ENCODE measurements around the gene LRP2BP.
"Not testable (repeated sequence)": the region's sequence is repeated elsewhere in the genome, so short reads cannot be mapped to it uniquely, and the experiment has no call there.

Gene LRP2BP

GRCh38 chr4:185361872-185362271 is 33.9 kb downstream of the LRP2BP start:
- DNase-seq (ENCODE audit: low read depth in 2 of 2) = no peak

GRCh38 chr4:185359767-185360446 is 35.8 kb downstream of the LRP2BP start:
- DNase-seq (ENCODE audit: low read depth in 2 of 2) = no peak

GRCh38 chr4:185358959-185359358 is 36.8 kb downstream of the LRP2BP start:
- DNase-seq (ENCODE audit: low read depth in 2 of 2) = no peak

DNA sequence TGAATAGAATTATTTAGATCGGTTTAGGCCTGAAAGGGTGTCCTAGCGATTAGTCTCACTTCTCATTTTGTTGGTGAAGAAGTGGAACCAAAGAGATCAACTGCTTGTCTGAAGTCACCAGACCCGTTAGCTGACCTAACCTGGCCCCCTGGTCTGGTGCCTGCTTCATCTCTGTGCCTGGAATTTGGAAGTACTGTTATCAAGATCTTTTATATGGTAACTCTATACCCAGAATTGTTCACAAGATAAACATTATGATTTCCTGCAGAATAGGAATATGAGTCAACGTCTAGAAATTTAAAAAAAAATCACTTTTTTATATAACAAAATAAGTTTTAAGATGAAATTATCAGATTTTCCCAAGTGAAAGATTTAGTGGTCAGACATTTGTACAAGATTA is 37.2 kb downstream of the LRP2BP start:
- no peak for DNase-seq (ENCODE audit: low read depth in 2 of 2)

DNA sequence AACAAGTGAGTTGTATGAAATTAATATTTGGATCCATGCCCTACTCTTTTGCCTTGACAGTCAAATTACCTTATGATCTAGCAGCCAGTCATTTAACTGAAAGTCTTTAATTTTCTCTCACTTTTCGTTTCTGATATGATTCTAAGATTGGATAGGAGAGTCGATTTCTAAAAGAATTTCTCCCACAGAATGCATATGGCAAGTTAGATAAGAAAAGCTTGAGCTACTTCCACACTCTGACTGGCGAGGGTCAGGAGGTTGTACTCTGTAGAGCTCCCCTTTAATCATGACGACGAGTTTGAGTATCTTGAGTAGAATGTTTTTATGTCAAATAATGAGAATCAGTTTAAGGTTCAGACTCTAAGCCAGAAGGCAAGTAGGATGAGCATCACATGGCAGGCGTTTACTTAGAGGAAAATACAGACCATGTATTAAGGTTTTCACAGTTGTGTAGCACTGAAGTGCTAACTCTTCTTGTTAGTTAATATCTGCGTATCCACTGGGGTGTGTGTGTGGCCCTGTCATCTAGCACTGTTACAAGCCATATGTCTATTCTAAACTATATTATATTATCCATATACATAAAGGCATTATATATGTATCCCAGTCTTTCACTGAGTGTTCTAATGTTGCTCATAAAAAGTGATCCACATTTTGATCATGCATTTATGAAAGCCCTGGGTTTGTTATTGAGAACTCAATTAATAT is 37.8 kb downstream of the LRP2BP start:
- DNase-seq (ENCODE audit: low read depth in 2 of 2) = no peak

DNA sequence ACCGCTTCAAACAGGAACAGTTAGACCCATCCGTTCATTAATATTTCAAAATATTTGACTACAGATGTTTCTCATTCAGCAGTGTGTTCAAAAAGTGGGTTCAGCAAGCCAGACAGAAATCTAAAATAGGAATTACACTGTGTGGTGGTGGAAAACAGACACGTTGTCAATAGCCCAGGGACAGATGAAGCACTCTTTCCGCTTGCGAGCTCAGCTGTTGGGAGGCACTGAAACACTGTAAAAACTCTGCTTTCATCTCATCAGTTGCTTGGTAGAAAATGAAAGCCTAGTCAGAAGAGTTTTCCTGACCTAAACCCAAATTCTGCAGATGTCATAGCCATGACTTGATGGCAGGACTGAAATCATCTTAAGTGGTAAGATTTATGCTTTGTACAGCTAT is 38.5 kb downstream of the LRP2BP start:
- no peak for DNase-seq (ENCODE audit: low read depth in 2 of 2)

- no peak for DNase-seq (ENCODE audit: low read depth in 2 of 2)
Measured at GRCh38 chr4:185352741-185353140, 43.0 kb downstream of the LRP2BP start.

GRCh38 chr4:185352202-185352601 is 43.5 kb downstream of the LRP2BP start:
- DNase-seq (ENCODE audit: low read depth in 2 of 2) = no peak

DNA sequence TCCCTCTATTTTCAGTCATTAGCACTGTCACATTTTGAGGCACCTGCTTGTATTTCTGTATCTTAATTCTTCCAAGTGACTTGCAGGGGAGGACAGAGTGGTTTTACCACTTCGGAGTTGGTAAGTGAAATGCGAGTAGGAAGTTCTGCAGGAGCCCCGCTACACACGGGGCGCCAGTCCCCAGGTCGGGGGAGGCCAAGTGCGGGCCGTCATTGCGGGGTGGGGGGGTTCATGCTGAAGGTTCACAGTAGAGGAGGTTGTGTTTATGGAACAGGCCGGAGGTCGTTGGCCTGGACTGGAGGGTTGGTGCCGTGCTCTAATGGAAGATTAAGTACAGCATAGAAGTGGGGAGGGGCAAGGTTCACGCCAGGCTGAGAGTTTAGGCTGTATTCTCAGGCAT is 44.0 kb downstream of the LRP2BP start:
- no peak for DNase-seq (ENCODE audit: low read depth in 2 of 2)

DNA sequence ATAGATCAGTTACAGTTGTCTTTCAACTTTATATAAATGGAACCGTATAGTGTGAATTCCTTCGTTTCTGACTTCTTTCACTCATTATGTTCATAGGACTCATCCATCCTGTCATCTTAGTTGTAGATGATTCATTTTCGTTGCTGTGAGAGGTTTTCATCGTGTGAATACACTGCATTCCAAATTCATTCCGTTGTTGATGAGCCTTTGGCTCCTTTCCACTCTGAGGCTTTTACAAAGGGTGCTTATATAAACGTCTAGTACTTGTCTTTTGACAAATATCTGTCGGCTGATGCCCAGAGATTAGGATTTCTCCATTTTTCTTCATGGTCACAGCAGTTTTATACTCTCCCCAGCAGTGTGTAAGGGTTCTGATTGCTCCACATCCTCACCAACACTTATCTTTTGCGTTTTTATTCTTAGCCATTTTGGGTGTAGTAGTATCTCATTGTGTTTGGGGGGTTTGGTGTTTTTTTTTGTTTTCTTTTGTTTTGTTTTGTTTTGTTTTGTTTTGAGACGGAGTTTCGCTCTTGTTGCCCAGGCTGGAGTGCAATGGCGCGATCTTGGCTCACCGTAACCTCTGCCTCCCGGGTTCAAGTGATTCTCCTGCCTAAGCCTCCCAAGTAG is 48.6 kb downstream of the LRP2BP start:
- no peak for DNase-seq (ENCODE audit: low read depth in 2 of 2)

GRCh38 chr4:185344743-185345538 is 50.8 kb downstream of the LRP2BP start:
- no peak for DNase-seq (ENCODE audit: low read depth in 2 of 2)

DNA sequence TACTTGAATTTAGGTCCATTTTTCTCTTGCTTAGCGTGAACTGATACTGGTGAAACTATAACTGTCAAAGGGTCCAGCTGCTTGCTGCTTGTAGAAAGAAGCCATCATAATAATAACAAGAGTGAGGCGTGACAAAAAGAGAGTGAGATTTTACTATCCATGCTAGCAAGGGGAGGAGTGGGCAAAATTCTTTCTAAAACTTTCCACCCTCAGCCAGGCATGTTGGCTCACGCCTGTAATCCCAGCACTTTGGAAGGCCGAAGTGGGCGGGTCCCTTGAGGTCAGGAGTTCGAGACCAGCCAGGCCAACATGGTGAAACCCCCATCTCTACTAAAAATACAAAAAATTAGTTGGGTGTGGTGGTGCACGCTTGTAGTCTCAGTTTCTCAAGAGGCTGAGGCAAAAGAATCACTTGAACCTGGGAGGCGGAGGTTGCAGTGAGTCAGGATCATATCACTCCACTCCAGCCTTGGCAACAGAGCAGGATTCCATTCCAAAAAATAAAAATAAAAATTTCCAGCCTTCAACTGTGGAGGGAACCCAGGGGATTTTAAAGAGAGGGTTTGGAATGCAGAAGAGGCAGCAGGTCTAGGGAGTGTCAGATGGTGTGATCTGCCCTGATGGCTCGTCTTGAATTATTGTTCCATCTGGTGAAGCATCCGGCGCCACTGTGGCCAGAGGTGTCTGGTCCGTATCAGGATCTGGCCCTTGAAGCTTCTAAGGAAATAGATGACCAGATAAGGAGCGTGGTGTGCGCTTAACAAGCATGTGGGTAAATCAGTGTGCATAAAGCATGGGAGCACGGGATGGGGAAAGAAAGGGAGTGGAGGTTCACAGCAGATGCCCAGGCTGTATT is 51.8 kb downstream of the LRP2BP start:
- no peak for DNase-seq (ENCODE audit: low read depth in 2 of 2)

DNA sequence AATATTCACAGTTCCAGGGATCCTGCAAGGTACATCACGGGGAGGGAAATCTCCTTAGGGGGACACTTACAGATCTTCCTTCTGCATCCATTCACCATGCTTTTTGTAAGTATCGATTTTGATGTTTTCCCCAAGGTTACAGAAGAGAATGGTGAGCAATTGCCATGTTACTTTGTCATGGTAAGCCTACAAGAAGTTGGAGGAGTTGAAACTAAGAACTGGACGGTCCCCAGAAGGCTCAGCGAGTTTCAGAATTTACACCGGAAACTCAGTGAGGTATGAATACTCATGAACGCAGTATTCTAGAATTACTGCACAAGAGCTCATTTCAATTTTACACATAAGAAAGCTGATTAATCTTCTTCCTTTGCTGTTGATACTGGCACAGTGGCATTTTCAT is 53.9 kb downstream of the LRP2BP start:
- DNase-seq (ENCODE audit: low read depth in 2 of 2) = no peak

- no peak for DNase-seq (ENCODE audit: low read depth in 2 of 2)
Measured at GRCh38 chr4:185341377-185341776, 54.3 kb downstream of the LRP2BP start.

DNA sequence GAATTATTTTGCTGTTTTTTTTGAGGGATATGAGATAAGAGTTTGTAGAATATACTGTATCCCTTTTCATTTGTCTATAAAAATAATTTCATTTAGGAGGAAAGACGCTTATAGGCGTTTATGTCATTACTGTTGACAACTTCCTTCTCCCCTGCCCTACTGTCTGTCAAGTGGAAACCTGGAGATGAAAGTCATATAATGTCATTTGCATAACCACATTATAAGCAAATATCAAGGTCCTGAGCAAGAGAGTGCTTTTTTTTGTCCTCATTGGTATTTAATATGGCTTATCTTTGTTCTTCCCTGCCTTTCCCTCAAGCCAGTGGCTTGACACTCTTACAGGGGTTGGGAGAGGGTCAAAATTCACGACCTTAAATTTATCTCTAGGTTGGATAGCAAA is 55.8 kb downstream of the LRP2BP start:
- DNase-seq (ENCODE audit: low read depth in 2 of 2) = no peak

DNA sequence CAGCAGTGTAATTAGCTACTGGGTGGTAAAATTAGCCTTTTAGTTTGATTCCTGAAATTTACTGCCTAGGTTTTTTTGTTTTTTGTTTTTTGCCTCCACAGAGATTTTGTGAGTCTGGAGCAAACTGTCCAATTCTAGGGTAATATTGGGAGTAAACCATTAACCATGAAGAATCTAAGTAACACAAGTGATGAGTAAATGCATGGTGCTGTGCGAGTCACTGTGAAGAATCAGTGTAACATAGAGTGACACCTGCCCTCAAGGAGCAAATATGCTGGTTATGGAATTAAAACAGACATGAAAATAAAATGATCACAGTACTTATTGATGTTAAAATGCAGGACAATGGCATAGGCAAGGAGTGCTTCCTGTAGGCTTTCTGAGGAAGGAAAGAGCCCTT is 60.1 kb downstream of the LRP2BP start:
- no peak for DNase-seq (ENCODE audit: low read depth in 2 of 2)

- no peak for DNase-seq (ENCODE audit: low read depth in 2 of 2)
Measured at GRCh38 chr4:185334326-185334725, 61.4 kb downstream of the LRP2BP start.

DNA sequence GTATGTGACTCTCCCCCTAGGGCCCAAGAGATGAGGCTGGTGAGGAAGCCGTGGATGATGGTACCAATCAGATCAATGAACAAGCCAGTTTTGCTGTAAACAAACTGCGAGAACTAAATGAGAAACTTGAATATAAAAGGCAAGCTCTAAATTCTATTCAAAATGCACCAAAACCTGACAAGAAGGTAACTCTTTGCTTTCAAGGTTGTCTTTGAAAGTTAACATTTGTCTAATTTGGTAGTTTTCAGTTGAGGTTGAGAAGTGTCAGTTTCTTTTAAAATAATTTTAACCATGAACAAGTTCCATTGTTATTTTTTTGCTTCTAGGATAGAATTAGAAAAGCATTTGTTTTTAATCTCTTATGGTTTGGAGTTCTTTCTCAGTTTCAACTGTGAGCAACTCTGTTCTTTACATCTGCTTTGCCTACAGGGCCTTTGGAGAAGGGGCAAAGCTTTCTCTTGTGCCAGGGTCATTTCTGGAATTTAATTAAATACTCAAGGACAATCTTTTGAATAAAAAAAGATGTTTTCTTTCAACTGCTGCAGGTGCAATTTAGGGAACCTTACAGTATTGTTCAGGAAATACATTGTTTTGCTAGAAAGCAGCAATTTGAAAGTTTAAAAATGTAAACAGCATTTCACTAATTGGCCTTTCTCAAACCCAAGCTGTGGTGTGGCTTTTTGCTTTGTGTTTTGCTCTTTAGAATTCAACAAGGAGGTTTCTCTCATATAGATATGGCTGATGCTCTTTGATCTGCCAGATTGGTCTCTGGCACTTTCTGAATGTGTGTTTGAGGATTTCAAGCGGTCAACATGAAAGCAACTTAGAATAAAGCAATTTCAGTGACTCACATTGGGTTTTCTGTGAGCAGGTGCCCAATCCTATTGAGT is 62.9 kb downstream of the LRP2BP start:
- no peak for DNase-seq (ENCODE audit: low read depth in 2 of 2)

DNA sequence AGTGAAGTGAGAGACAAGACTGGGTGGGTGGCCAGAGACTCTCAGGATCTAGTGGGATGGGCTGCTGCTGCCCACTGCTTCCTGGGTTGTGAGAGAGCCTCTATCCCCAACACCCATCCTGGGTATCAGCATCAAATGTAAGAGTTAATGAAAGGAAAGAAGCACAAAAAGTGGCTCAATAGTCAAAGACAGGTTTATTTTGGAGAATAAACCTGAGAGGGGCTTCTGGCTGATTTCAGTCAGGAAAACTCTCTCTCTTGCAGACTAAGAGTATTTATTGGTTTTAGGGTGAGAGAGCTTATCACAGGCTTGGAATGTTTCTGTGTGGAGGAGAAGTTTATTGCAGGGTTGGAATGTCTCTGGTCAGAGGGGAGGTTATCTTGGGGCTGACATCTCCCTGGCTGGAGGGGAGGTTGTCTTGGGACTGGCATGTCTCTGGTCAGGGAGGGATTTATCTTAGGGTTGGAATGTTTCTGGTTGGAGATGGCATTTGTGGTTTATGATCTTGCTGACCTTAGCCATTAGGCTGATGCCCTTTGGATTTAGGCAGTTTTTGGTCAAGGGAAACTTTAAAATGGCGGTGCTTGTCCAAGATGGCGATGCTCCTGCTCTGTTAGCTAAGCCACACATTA is 65.7 kb downstream of the LRP2BP start:
- not testable (repeated sequence) for DNase-seq (ENCODE audit: low read depth in 2 of 2)

DNA sequence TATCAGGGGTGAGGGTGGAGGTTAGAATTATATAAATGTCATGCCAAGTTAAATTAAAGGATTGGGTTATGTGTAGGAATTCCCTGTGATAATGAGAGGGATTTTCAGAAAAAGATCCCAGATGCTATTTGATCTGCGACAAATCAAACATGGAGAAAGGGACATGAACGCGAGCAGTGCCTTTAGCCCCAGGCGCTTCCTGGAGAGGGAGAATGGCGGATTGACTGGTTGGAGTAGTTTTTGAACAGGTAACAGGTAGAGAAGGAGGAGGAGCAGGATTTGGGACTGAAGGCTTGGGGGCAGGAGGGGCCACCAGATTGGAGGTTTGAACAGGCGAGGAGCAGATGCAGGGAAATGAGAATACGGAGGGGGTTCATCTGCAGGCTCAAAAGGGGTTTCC is 67.1 kb downstream of the LRP2BP start:
- no peak for DNase-seq (ENCODE audit: low read depth in 2 of 2)

Measured in stimulated activated CD8-positive, alpha-beta memory T cell treated with anti-CD3 and anti-CD28 coated beads, Interleukin-2, amount 100 ng/mL, for 48 hours (primary cell).